SK-N-SH (cell line): ENCODE data around the gene HMGN2.

ENCODE experiments used
- CHD2 ChIP-seq: fragments of 150-350 bp; IDR thresholded peaks from 2 replicates; pipeline ENCODE4 v1.6.1; 2018; ENCODE audit warnings: low read length; ENCODE audit not compliant: partially characterized antibody
- CTCF ChIP-seq: fragments of 200-600 bp; sonication (generic); IDR thresholded peaks from 2 replicates; pipeline ENCODE4 v1.6.1; 2017; ENCODE audit warnings: antibody characterized with exemption, mild to moderate bottlenecking, moderate library complexity
- EZH2phosphoT487 ChIP-seq: fragments of 200-600 bp; sonication (generic); IDR thresholded peaks from 2 replicates; pipeline ENCODE4 v1.6.1; 2017; ENCODE audit warnings: low read depth, mixed run types, mild to moderate bottlenecking, antibody characterized with exemption, moderate library complexity, borderline replicate concordance
- FOXM1 ChIP-seq: IDR thresholded peaks from 2 replicates; pipeline ENCODE4 v1.4.0; 2012; ENCODE audit warnings: low read depth, mild to moderate bottlenecking
- IRF3 ChIP-seq: fragments of 150-350 bp; IDR thresholded peaks from 2 replicates; pipeline ENCODE4 v1.6.1; 2016; ENCODE audit warnings: mild to moderate bottlenecking, low read depth, low read length
- MEF2A ChIP-seq: IDR thresholded peaks from 2 replicates; pipeline ENCODE4 v1.4.0; 2012; ENCODE audit warnings: low read depth, borderline replicate concordance
- NRF1 ChIP-seq: IDR thresholded peaks from 2 replicates; pipeline ENCODE4 v1.6.1; 2012; ENCODE audit warnings: low read depth, mild to moderate bottlenecking, low read length
- RCOR1 ChIP-seq: fragments of 150-350 bp; IDR thresholded peaks from 2 replicates; pipeline ENCODE4 v1.6.1; 2017; ENCODE audit warnings: antibody characterized with exemption, low read length
- USF2 ChIP-seq: fragments of 150-350 bp; IDR thresholded peaks from 2 replicates; pipeline ENCODE4 v1.6.1; 2017; ENCODE audit warnings: antibody characterized with exemption, low read length, low read depth, borderline replicate concordance
- ZBTB33 ChIP-seq: IDR thresholded peaks from 2 replicates; pipeline ENCODE4 v1.4.0; 2012; ENCODE audit warnings: low read depth, borderline replicate concordance

GRCh38 chr1:26459573-26460031 is 12.6 kb upstream of the HMGN2 start:
- TF ChIP-seq FOXM1 (no peak), USF2 (no peak), CTCF (no peak), NRF1 (no peak), CHD2 (no peak), EZH2phosphoT487 (no peak), RCOR1 (no peak), IRF3 (no peak), MEF2A (no peak), ZBTB33 (no peak)
